Peyer's patch (tissue), 4 donors: ENCODE measurements around the gene CLCF1.

Experiments
- POLR2A ChIP-seq, 2 donors: fragments of 450-650 bp; IDR thresholded peaks; one replicate each; pipeline ENCODE4 v1.5.1; 2017; ENCODE audit warnings: antibody characterized with exemption in 2 of 2, mild to moderate bottlenecking in 2 of 2, moderate library complexity in 2 of 2
- TF ChIP-seq, protein P1 (sequence below), 6 experiments: fragments of 450-650 bp in 4 of 6; fragments of 200-600 bp in 2 of 6; sonication (generic) in 1 of 6; IDR thresholded peaks; one replicate each; pipeline ENCODE4 v1.5.1; 2017 to 2019; ENCODE audit warnings: antibody characterized with exemption in 6 of 6, mild to moderate bottlenecking in 3 of 6, moderate library complexity in 1 of 6

- TF ChIP-seq, protein P1, sequence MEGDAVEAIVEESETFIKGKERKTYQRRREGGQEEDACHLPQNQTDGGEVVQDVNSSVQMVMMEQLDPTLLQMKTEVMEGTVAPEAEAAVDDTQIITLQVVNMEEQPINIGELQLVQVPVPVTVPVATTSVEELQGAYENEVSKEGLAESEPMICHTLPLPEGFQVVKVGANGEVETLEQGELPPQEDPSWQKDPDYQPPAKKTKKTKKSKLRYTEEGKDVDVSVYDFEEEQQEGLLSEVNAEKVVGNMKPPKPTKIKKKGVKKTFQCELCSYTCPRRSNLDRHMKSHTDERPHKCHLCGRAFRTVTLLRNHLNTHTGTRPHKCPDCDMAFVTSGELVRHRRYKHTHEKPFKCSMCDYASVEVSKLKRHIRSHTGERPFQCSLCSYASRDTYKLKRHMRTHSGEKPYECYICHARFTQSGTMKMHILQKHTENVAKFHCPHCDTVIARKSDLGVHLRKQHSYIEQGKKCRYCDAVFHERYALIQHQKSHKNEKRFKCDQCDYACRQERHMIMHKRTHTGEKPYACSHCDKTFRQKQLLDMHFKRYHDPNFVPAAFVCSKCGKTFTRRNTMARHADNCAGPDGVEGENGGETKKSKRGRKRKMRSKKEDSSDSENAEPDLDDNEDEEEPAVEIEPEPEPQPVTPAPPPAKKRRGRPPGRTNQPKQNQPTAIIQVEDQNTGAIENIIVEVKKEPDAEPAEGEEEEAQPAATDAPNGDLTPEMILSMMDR (IDR thresholded peaks at IDR 0.05) = no peak
- no peak for TF ChIP-seq POLR2A (IDR thresholded peaks at IDR 0.05)
Observed at GRCh38 chr11:67355794-67356386, 17.5 kb downstream of the CLCF1 start.
